Left renal pelvis (tissue), 4 donors: Measurements from ENCODE around the gene IQGAP2. TPM values are rescaled to one million over a fixed set of nuclear protein-coding genes. Genes with fewer than 3 reads are reported as not detected.

ENCODE experiments used
- DNase-seq, 4 donors: peaks; one replicate each; pipeline ENCODE4 v3.0.0-alpha.2; 2013; ENCODE audit warnings: low read depth in 4 of 4, low spot score in 3 of 4
- polyA plus RNA-seq, 4 donors: library from polyadenylated mRNA; unstranded; fragments of 120-200 nt; gene quantifications; one replicate each; pipeline ENCODE4 v1.2.1, GENCODE V29; 2013; ENCODE audit not compliant: insufficient read length in 4 of 4

The IQGAP2 gene
- polyA plus RNA-seq, 4 donors, result 20.0 to 72.1 (median 68.3) TPM

DNA sequence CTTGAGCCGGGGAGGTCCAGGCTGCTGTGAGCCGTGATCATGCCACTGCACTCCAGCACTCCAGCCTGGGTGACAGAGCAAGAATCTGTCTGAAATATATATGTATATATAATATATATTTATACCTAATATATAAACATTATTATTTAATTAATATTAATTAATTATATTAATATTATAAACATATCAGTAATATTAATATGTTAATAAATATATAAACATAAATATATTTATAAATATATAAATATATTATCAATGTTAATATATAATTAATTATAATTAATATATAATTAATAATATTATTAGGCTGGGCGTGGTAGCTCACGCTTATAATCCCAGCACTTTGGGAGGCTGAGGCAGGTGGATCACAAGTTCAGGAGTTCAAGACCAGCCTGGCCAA lies 354.0 kb downstream of the IQGAP2 start:
- no peak for DNase-seq

Other genes starting within 250 kb of the IQGAP2 start
- gene F2RL2, start 220.1 kb downstream of the IQGAP2 start, polyA plus RNA-seq, result under 1 TPM; 0.44 to 0.49 (median 0.48) TPM